ENCODE data around the gene ATXN1. TPM values are rescaled to one million over a fixed set of nuclear protein-coding genes. Genes with fewer than 3 reads are reported as not detected.

ATXN1 gene
- polyA plus RNA-seq, 1 of the 3 experiments (the other 2 are of a cell fraction): 7.9 TPM

DNA sequence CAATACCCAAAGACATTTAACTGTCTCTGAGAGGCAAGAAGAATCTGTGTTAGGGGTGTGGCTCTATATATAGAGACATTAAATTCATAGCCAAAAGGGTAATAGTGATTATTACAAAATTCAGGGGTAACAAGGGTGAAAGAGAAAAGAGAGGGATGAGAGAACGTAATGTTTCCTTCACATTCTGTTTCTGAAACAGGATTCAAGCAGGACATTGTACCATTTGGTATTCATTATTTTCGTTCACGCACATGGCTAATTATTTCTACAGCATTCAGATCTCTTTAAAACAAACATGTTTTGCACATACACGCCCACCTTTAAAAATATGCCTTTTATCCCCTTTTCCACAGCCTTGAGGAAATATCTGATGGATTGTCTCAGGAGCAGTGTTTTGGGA is 400.1 kb downstream of the ATXN1 start:
- H2AFZ ChIP-seq (ENCODE audit: low read depth): no peak overlapping the region
- H3K4me2 ChIP-seq: no peak overlapping the region
- no peak overlapping the region for H3K9ac ChIP-seq
- no peaks in the 10 kb centered on the region for H3K9me3 ChIP-seq
- no peaks in the 10 kb centered on the region for H3F3A ChIP-seq (replicated peaks; ENCODE audit: insufficient read depth)
- POLR2A ChIA-PET: no interaction called here
- no peaks in the 10 kb centered on the region for H3K79me2 ChIP-seq (ENCODE audit: insufficient read depth)
- CTCF ChIA-PET: no interaction called here
- peaks cover 5 to 29% of the 10 kb centered on the region in 2 experiments; a peak in 3 of 4 replicates for H3K4me1 ChIP-seq (ENCODE audit: control insufficient read depth in 1 of 2, insufficient read depth in 2 of 2, low read depth in 1 of 2, low read length in 1 of 2)
- H3K9me2 ChIP-seq: no peaks in the 10 kb centered on the region
- no peaks in the 10 kb centered on the region for H3K27me3 ChIP-seq (ENCODE audit: insufficient read depth)
- H3K36me3 ChIP-seq (replicated peaks in 1 of 2; ENCODE audit: control insufficient read depth in 1 of 2, insufficient read depth in 2 of 2, low read length in 1 of 2): peaks cover 0 to 4% of the 10 kb centered on the region in 2 experiments
- no peak overlapping the region for H3K4me3 ChIP-seq (ENCODE audit: low read depth in 2 of 2, low read length in 1 of 2)
- 95% methylated on average over 4 of the region's 4 CpGs for whole genome bisulfite sequencing (ENCODE audit: low lambda C conversion rate)
- no peak overlapping the region; a peak in 1 of 4 replicates for H3K27ac ChIP-seq (ENCODE audit: low read depth in 2 of 2, low read length in 1 of 2)
- DNase-seq: no peak
- no peaks in the 10 kb centered on the region for H4K20me1 ChIP-seq (ENCODE audit: insufficient read depth)
- TF ChIP-seq SMC3 (IDR thresholded peaks at IDR 0.05; ENCODE audit: low read depth, low read length) (no peak), EZH2phosphoT487 (IDR thresholded peaks at IDR 0.05; ENCODE audit: borderline replicate concordance, low read depth) (no peak), POLR2AphosphoS5 (IDR thresholded peaks at IDR 0.05; ENCODE audit: low read depth, low read length) (no peak), ELF1 (IDR thresholded peaks at IDR 0.05) (no peak), RCOR1 (IDR thresholded peaks at IDR 0.05; ENCODE audit: low read length) (no peak), FOSL2 (IDR thresholded peaks at IDR 0.05; ENCODE audit: borderline replicate concordance, low read depth) (no peak), RXRA (IDR thresholded peaks at IDR 0.05; ENCODE audit: borderline replicate concordance, low read depth) (no peak), FOXM1 (IDR thresholded peaks at IDR 0.05; ENCODE audit: low read depth) (no peak), CHD2 (IDR thresholded peaks at IDR 0.05; ENCODE audit: low read length, partially characterized antibody) (no peak), TAF1 (IDR thresholded peaks at IDR 0.05; ENCODE audit: borderline replicate concordance, low read depth, low read length) (no peak), RAD21 (IDR thresholded peaks at IDR 0.05; ENCODE audit: low read length) (no peak), YY1 (IDR thresholded peaks at IDR 0.05; ENCODE audit: low read depth) (no peak), GATA2 (CRISPR knock-in tag; IDR thresholded peaks at IDR 0.05) (no peak), TEAD4 (IDR thresholded peaks at IDR 0.05; ENCODE audit: borderline replicate concordance, insufficient read depth) (no peak)
- TF ChIP-seq, protein P1, sequence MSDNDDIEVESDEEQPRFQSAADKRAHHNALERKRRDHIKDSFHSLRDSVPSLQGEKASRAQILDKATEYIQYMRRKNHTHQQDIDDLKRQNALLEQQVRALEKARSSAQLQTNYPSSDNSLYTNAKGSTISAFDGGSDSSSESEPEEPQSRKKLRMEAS (IDR thresholded peaks at IDR 0.05; ENCODE audit: low read depth): no peak

DNA sequence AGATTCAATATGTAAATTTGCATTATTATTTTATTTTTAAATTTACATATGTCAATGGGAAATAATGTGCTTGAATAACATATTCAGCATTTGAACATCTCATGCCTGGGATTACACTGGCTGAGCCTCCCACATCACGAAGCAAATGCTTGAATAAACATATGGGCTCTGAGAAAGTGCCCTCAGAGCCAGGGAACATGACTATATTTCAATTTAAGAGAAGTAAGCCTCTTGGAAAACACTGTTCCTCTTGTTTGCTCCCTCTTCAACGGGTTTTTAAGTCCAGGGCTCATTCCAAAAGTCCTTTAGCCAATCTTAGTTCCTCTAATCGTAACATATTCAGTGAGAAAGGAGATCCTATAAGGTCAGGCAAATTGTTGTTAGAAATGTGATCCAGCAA is 400.9 kb downstream of the ATXN1 start:
- Histone ChIP-seq H3K36me3 (replicated peaks in 1 of 2; ENCODE audit: control insufficient read depth in 1 of 2, insufficient read depth in 2 of 2, low read length in 1 of 2) (peaks cover 0 to 4% of the 10 kb centered on the region in 2 experiments), H3K27ac (ENCODE audit: low read depth in 2 of 2, low read length in 1 of 2) (no peak overlapping the region; a peak in 1 of 4 replicates), H3K79me2 (ENCODE audit: insufficient read depth) (no peaks in the 10 kb centered on the region), H2AFZ (ENCODE audit: low read depth) (no peak overlapping the region), H3K9me3 (no peaks in the 10 kb centered on the region), H3K9me2 (no peaks in the 10 kb centered on the region), H3K4me3 (ENCODE audit: low read depth in 2 of 2, low read length in 1 of 2) (no peak overlapping the region), H3K27me3 (ENCODE audit: insufficient read depth) (no peaks in the 10 kb centered on the region), H3F3A (replicated peaks; ENCODE audit: insufficient read depth) (no peaks in the 10 kb centered on the region), H3K4me2 (no peak overlapping the region), H3K9ac (no peak overlapping the region), H4K20me1 (ENCODE audit: insufficient read depth) (no peaks in the 10 kb centered on the region), H3K4me1 (ENCODE audit: control insufficient read depth in 1 of 2, insufficient read depth in 2 of 2, low read depth in 1 of 2, low read length in 1 of 2) (peaks cover 8 to 33% of the 10 kb centered on the region in 2 experiments; a peak in 3 of 4 replicates)
- ChIA-PET CTCF (no interaction called here), POLR2A (no interaction called here)
- no peak for DNase-seq
- TF ChIP-seq, protein P2, sequence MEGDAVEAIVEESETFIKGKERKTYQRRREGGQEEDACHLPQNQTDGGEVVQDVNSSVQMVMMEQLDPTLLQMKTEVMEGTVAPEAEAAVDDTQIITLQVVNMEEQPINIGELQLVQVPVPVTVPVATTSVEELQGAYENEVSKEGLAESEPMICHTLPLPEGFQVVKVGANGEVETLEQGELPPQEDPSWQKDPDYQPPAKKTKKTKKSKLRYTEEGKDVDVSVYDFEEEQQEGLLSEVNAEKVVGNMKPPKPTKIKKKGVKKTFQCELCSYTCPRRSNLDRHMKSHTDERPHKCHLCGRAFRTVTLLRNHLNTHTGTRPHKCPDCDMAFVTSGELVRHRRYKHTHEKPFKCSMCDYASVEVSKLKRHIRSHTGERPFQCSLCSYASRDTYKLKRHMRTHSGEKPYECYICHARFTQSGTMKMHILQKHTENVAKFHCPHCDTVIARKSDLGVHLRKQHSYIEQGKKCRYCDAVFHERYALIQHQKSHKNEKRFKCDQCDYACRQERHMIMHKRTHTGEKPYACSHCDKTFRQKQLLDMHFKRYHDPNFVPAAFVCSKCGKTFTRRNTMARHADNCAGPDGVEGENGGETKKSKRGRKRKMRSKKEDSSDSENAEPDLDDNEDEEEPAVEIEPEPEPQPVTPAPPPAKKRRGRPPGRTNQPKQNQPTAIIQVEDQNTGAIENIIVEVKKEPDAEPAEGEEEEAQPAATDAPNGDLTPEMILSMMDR (IDR thresholded peaks at IDR 0.05): no peak
- no peak for TF ChIP-seq MEF2A (IDR thresholded peaks at IDR 0.05; ENCODE audit: borderline replicate concordance, low read depth)
- TF ChIP-seq, protein P3, sequence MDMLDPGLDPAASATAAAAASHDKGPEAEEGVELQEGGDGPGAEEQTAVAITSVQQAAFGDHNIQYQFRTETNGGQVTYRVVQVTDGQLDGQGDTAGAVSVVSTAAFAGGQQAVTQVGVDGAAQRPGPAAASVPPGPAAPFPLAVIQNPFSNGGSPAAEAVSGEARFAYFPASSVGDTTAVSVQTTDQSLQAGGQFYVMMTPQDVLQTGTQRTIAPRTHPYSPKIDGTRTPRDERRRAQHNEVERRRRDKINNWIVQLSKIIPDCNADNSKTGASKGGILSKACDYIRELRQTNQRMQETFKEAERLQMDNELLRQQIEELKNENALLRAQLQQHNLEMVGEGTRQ (IDR thresholded peaks at IDR 0.05; ENCODE audit: borderline replicate concordance, low read depth, low read length): no peak
- WGBS (ENCODE audit: low lambda C conversion rate): 91% methylated on average over 3 of the region's 3 CpGs

Data from SK-N-SH (cell line).